NCI-H226 (cell line): ENCODE measurements around the gene CRB2.

ENCODE experiments used
- DNase-seq: peaks from one replicate; pipeline ENCODE4 v3.0.0-alpha.2; 2015

CRB2 gene

GRCh38 chr9:123348317-123348992 is 7.5 kb upstream of the CRB2 start:
- no peak for DNase-seq

DNA sequence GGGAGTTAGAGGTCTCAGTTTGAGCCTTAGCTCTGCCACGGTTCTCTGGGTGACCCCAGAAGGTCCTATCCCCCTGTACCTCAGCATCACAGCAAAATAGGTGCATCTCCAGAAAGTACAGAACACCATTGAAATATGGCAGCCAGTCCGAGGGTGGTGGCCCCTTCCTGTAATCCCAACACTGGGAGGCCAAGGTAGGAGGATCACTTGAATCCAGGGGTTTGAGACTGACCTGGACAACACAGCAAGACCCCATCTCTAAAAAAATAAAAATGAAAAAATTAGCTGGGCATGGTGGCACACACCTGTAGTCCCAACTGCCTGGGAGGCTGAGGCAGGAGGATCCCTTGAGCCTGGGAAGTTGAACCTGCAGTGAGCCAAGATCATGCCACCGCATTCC is 7.0 kb upstream of the CRB2 start:
- no peak for DNase-seq

- no peak for DNase-seq
These were observed 6.1 kb upstream of the CRB2 start for GRCh38 chr9:123349691-123350480.

DNA sequence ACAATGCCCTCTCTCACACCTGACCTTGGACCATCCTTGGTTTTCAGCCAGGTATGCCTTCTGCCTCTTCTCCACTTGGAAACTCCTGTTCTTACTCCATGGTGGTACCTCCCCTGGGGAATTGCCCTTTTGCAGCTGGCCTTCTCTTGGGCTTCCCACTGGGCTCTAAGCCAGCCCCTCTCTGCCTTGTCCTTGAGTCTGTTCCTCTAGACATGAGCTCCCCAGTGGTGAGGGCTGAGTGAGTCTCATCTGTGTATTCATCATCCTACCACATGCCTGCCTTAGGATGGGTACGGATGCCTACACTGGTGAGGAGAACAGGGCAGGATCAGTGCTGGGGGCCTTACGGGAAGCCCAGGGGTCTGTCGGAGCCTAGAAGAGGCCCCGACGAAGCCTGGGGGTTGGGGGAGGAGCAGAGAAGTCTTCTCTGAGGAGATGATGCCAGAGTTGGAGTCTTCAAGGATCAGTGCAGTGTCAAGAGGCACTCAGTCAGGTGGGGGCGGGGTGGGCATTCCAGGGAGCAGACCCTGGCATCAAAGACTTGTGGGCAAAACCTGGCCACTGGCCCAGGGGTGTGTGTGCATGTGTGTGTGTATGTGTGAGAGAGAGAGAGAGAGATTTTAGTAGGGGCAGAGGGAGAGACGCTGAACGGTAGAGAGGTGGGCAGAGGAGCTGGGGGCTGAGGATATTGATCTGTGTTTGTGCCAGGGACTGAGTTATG is 5.2 kb upstream of the CRB2 start:
- DNase-seq, result no peak

DNA sequence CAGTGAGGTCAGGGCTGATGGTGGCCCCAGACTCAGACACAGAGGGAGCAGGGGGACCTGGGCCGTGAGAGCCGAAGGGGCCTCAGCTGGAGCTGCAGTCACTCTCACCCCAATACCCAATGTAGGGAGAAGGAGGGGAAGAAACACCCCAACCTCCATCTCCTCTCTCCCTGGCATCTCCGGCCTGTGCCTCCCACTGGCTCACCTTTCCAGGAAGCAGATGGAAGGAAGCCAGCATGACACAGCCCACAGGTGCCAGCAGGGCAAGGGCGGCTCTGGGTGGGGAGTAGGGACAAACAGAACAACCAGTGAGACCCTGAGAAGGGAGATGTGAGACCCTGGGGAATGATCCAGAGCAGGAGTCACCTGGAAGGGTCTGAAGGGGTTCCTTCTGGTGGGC is 3.0 kb upstream of the CRB2 start:
- no peak for DNase-seq

DNA sequence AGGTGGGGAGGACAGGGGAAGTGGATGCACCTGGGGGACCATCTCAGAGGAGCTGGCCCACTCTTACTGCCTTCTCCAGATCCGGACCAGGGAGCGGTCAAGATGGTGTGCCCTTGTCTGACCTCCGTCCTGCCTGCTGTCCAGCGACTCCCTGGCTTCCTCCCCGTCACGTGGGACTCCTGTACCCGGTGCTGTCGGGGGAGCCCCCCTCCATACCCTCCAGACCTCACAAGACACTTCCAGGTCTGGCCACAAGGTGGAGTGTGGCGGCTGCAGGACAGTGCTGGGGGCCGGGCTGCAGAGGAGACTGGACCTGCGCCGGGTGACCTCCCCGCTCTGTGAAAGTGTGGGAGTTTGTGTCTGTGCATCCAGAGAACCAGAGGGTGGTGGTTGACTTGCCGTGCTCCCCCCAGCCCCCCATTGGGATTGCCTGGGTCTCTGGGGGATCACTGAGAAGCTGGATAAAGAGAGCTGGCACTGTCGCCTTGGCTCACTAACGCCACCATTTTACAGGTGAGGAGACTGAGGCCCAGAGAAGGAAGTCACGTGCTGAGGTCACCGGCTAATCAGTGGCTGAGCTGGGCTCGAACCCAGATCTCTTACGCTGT is 1.9 kb upstream of the CRB2 start:
- DNase-seq, result peak; percentile 50

DNA sequence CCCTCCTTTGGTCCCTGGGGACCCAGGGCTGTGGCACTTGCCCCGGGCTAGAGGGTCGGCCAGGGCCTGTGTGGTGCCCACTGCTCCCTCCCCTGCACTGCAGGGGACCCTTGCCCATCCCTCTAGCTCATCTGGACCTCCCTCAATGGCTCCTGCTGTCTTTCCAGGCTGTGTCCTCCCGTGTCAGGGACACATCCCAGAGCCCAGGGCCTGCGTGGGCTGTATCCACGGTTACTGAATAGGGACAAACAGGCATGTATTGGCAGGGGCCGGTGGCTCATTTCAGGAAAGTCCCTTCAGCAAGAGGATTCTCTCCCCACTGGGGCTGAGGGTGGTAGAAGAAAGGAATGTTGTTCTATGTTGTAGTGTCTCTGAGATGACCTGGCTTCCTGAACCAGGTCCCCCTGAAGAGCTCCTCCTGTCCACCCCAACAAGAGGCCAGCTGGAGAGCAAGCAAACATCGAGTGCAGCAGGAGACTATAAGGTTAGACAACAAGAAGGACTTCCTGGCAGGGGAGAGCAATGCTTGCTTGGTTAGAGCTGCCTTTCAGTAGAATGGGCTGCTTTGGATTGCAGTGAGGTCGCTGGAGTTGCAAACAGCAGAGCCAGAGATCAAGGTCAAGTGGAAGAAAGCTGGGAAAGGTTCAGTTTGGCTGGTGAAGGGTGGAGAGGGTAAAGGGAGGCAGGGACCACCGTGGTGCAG is 1.0 kb upstream of the CRB2 start:
- DNase-seq, result no peak

- DNase-seq, result peak; percentile 45
These were observed 1.1 kb downstream of the CRB2 start for GRCh38 chr9:123356851-123357742.

GRCh38 chr9:123357743-123358059 is 1.7 kb downstream of the CRB2 start:
- no peak for DNase-seq

DNA sequence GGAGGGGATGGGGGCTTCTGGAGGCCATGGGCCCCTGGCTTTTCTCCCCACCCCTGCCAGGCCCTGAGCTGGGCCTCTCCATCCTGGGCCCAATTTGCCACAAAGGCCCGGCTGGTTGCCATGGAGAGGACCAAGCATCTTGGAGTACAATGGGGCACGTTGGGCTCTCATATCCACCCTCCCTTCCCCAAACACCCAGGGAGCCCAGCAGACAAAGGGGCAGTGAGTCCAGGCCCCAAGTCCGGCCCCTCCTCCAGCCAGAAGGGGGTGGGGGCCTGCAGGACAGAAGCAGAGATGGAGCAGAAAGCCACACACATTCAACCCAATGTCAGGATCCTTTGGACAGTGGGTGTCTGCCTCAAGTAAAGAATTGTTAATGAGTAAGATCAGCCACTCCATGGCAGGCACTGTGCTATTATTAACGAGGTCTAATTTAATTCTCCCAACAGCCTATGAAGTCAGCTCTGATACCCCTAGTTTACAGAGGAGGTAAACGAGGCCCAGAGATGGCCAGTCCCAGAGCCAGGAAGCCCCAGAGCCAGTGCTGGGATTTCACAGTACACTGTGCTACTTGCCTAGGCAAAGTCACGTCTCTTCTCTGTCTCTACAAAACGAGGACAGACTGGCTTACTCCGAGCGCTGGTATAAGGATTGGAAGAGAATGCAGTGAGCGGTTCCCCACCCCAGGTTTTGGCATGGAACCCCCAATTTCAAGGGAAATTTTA is 2.3 kb downstream of the CRB2 start:
- no peak for DNase-seq

GRCh38 chr9:123359106-123359505 is 3.1 kb downstream of the CRB2 start:
- DNase-seq, result no peak

DNA sequence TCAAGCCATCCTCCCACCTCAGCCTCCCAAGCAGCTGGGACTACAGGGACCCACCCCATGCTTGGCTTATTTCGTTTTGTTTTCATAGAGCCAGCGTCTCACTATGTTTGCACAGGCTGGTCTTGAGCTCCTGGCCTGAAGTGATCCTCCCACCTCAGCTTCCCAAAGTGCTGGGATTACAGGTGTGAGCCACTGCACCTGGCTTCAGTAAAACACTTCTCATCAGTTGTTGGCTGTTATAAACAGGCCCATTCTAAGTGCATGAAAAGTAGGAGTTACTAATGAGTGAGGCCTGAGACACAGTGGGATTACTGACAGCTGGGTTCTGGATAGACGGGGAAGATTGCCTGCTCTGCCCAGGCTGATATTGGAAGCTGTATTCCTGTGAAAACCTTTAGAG is 3.5 kb downstream of the CRB2 start:
- no peak for DNase-seq

GRCh38 chr9:123360161-123361085 is 4.4 kb downstream of the CRB2 start:
- peak; percentile 82 for DNase-seq

DNA sequence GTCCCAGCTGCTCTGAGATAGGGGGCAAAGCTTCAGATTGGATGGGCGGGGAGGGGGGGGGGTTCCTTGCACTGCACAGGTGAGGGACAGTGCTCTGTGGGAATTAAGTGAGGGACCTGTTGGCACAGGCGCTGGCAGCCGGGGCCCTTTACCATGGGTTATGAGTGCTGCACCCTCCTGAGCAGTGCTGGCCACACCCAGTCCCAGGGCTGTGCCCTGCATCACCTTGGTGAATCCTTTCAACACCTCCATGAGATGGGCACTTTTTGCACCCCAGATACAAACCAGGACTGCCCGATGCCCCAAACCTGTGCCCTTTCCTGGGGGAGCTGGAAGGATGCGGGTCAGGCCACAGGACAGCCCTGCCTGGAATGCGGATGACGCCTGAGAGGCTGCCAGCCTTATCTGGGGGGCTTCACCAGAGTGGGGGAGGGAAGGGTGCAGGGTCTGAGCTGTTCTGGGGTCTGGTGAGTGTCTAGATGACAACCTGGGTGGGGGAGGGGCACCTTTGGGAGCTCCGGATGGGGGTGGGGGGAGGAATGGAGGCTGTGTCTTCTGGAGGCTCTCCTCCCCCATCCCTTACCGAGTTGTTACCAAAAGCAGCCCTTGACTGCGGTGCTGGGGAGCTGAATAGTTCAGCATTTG is 5.2 kb downstream of the CRB2 start:
- DNase-seq, result no peak

GRCh38 chr9:123361731-123362510 is 5.9 kb downstream of the CRB2 start:
- DNase-seq, result no peak

DNA sequence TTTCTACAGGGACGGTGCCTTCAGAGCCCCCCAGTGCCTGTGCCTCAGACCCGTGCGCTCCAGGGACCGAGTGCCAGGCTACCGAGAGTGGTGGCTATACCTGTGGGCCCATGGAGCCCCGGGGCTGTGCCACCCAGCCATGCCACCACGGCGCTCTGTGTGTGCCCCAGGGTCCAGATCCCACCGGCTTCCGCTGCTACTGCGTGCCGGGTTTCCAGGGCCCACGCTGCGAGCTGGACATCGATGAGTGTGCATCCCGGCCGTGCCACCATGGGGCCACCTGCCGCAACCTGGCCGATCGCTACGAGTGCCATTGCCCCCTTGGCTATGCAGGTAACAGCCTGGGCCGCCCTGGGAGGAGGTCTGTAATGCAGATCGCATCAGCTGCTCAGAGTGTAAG is 6.9 kb downstream of the CRB2 start:
- DNase-seq, result no peak

DNA sequence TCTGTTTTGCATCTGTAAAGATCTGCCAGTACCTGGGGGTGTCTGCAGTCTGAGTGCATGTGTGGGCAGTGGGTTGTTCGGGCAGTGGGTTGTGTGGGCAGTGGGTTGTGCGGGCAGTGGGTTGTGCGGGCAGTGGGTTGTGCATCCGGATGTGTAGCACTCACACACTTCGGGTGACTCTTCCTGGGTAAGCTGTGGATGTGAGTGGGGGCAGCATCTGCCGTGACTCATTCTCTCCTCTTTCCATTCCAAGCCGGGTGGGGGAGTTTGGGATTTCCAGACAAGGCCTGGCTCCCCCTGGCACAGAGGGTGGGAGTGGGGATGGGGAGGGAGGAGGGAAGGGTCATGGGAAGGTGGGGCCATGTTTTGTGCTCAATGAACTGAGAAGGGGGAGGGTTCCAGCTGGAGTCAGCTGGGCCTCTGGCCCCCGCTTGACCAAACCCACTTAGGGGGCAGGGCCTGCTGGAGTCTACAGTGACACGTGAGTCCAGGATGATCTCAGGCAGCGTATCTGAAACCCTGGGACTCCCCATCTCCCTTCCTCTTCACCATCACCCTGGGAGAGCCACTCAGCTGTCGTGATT is 8.3 kb downstream of the CRB2 start:
- DNase-seq, result peak; percentile 99

- peak; percentile 24 for DNase-seq
These were observed 9.4 kb downstream of the CRB2 start for GRCh38 chr9:123365287-123365880.
